ENCODE data around the gene POLDIP3.

DNA sequence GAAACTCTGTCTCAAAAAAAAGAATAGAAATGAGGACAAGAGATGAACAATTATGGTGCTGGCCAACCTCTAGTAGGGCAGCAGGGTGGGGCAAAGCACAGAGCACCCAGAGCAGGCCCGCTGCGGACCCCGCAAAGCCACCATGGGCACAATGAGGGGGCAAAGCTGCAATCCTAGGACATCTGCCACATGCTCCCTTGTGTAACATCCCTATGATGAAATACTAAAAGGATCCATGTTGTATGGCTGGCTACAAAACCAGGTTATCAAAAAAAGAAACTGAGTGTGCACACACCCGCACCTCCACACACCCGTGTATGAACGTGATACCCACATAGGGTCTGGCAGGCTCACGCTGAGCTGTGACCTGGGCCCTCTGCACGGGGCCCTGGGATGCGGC lies 18.3 kb upstream of the POLDIP3 start:
- no peak for TF ChIP-seq CTCF (conservative IDR thresholded peaks at IDR 0.05 in 1 of 2, IDR thresholded peaks at IDR 0.05 in 1 of 2; ENCODE audit: low read depth in 1 of 2, low read length in 2 of 2)
- no peak for TF ChIP-seq EZH2 (IDR thresholded peaks at IDR 0.05; ENCODE audit: low read length, missing control alignments)
